BLaER1 (cell line): ENCODE measurements around the gene CA10.

Experiments used
- H3K27ac ChIP-seq: shearing (Covaris generic); formaldehyde crosslinking; 2 replicates; pipeline ENCODE4 v1.8.1; 2022
- H3K27me3 ChIP-seq: shearing (Covaris generic); formaldehyde crosslinking; 2 replicates; pipeline ENCODE4 v1.8.1; 2022
- H3K36me3 ChIP-seq: shearing (Covaris generic); formaldehyde crosslinking; 2 replicates; pipeline ENCODE4 v1.8.1; 2022
- H3K4me1 ChIP-seq: shearing (Covaris generic); formaldehyde crosslinking; 2 replicates; pipeline ENCODE4 v1.8.1; 2022
- H3K4me2 ChIP-seq: shearing (Covaris generic); formaldehyde crosslinking; 2 replicates; pipeline ENCODE4 v1.8.1; 2022
- H3K4me3 ChIP-seq: shearing (Covaris generic); formaldehyde crosslinking; 2 replicates; pipeline ENCODE4 v1.8.1; 2022
- H3K9ac ChIP-seq: shearing (Covaris generic); formaldehyde crosslinking; 2 replicates; pipeline ENCODE4 v1.8.1; 2022
- H3K9me3 ChIP-seq: shearing (Covaris generic); formaldehyde crosslinking; 2 replicates; pipeline ENCODE4 v1.8.1; 2022
- H4K20me1 ChIP-seq: shearing (Covaris generic); formaldehyde crosslinking; 2 replicates; pipeline ENCODE4 v1.8.1; 2022
- Cebpa-rat ChIP-seq: shearing (Covaris generic); IDR thresholded peaks from 2 replicates; pipeline ENCODE4 v1.8.1; 2022

The CA10 gene

GRCh38 chr17:51745993-51746392 lies 412.5 kb downstream of the CA10 start:
- Histone ChIP-seq H3K4me3 (no peak overlapping the region), H3K27me3 (no peaks in the 10 kb centered on the region), H3K4me2 (no peak overlapping the region), H3K9ac (no peak overlapping the region), H3K4me1 (no peaks in the 10 kb centered on the region), H3K9me3 (no peaks in the 10 kb centered on the region), H4K20me1 (no peaks in the 10 kb centered on the region), H3K36me3 (no peaks in the 10 kb centered on the region), H3K27ac (no peak overlapping the region)
- TF ChIP-seq Cebpa-rat, result no peak

GRCh38 chr17:51743477-51743876 lies 415.0 kb downstream of the CA10 start:
- Histone ChIP-seq H3K4me2 (no peak overlapping the region), H3K4me3 (no peak overlapping the region)

DNA sequence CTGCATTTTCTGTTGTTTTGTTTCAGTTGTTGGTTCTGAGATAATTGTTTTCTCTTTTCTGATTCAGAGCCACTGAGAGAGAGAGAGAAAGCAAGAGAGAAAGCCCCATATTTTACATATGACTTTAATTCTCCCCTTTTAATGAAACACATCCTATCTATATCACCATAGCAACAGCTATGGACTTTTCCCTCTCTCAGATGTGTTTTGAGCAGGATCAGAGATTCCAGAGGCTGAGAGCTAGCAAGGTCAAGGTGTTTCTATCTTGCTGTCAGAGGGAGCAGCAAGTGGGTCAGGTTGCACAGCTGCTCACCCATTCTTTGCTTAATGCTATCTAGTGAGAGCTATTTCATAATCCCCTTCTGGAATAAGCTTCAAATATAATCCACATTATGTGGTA lies 415.9 kb downstream of the CA10 start:
- H3K9me3 ChIP-seq, result no peaks in the 10 kb centered on the region
- no peaks in the 10 kb centered on the region for H4K20me1 ChIP-seq
- no peak for TF ChIP-seq Cebpa-rat
- H3K9ac ChIP-seq, result no peak overlapping the region
- H3K4me1 ChIP-seq, result no peaks in the 10 kb centered on the region
- no peak overlapping the region for H3K27ac ChIP-seq
- H3K36me3 ChIP-seq, result no peaks in the 10 kb centered on the region
- no peak overlapping the region for H3K4me3 ChIP-seq
- no peaks in the 10 kb centered on the region for H3K27me3 ChIP-seq
- no peak overlapping the region for H3K4me2 ChIP-seq

More at GRCh38 chr17:51743477-51743876, 415.0 kb downstream of the CA10 start:
- no peaks in the 10 kb centered on the region for H3K27me3 ChIP-seq
- no peaks in the 10 kb centered on the region for H4K20me1 ChIP-seq
- H3K9ac ChIP-seq, result no peak overlapping the region
- H3K9me3 ChIP-seq, result no peaks in the 10 kb centered on the region
- no peak overlapping the region for H3K27ac ChIP-seq
- no peak for TF ChIP-seq Cebpa-rat
- no peaks in the 10 kb centered on the region for H3K4me1 ChIP-seq
- no peaks in the 10 kb centered on the region for H3K36me3 ChIP-seq

DNA sequence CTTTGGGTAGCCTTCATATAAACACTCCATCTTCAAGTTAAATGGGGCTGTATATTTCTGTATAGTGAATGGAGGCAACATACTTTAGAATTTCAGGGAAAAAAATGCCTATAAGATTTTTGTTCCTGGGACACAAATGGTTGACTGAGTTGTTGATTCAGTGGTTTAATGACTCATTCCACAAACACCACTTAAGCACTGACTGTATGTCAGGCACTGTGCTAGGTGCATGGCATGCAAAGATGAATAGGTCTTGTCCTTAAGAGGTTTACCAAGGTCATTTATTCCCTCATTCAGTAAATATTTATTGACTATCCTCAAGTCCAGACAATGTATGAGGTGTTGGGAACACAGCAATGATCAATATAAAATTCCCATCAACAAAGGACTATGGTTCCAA lies 417.1 kb downstream of the CA10 start:
- Histone ChIP-seq H3K27ac (no peak overlapping the region), H3K9me3 (no peaks in the 10 kb centered on the region), H3K36me3 (no peaks in the 10 kb centered on the region), H4K20me1 (no peaks in the 10 kb centered on the region), H3K27me3 (no peaks in the 10 kb centered on the region), H3K9ac (no peak overlapping the region), H3K4me2 (no peak overlapping the region), H3K4me1 (no peaks in the 10 kb centered on the region), H3K4me3 (no peak overlapping the region)
- TF ChIP-seq Cebpa-rat, result no peak

DNA sequence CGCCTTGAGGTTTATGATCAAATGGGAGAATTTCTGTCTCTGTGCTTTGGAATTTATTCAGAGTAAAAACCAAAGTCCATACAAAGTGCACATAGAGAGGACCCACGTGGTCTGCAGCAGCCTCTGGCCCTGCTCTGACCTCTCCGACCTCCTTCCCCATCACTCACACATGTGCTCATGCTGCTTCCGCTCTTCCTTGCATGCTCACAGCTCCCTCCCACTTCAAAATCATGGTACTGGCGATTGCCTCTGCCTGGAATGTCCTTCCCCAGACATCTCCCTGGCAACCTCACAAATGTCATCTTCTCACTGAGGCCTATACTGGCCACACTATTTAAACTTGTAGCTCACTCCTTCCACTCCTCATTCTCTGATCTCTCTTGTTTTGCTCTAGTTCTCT lies 418.0 kb downstream of the CA10 start:
- H3K36me3 ChIP-seq, result no peaks in the 10 kb centered on the region
- no peak overlapping the region for H3K4me3 ChIP-seq
- H4K20me1 ChIP-seq, result no peaks in the 10 kb centered on the region
- no peak overlapping the region for H3K4me2 ChIP-seq
- no peaks in the 10 kb centered on the region for H3K9me3 ChIP-seq
- TF ChIP-seq Cebpa-rat, result no peak
- no peak overlapping the region for H3K27ac ChIP-seq
- H3K9ac ChIP-seq, result no peak overlapping the region
- no peaks in the 10 kb centered on the region for H3K4me1 ChIP-seq
- H3K27me3 ChIP-seq, result no peaks in the 10 kb centered on the region

DNA sequence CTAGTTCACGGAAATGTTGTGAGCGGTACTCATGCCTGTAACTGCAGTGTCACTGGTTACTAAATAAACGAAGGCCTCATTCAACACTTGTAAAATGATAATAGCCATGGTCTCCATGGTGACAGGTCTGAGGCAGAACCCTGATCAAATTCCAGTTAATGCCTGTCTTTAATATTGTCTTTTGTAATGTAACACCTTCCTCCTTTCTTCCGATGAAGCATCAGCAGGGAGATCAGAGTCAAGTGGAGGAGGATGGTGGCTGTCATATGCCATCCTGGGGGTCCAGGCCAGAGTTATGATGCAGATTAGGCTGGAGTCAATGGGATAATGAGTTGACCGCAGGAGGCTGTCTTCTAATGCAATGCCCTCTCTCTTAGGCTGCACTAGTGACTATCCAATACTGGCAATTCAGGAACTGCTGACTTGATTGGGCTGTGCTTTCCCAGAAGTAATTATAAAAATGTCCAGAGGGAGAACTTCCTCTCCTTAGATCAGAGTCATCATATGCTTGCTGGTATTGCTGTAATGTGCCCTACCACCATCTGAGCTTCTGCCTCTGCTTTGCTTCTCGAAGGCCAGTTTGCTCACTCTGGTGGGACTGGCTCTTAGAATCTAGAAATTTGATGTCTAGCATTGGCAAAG lies 419.1 kb downstream of the CA10 start:
- no peak for TF ChIP-seq Cebpa-rat
- Histone ChIP-seq H3K4me3 (no peak overlapping the region), H3K4me1 (no peaks in the 10 kb centered on the region), H3K4me2 (no peak overlapping the region), H3K27me3 (no peaks in the 10 kb centered on the region), H3K27ac (no peak overlapping the region), H4K20me1 (no peaks in the 10 kb centered on the region), H3K36me3 (no peaks in the 10 kb centered on the region), H3K9me3 (no peaks in the 10 kb centered on the region), H3K9ac (no peak overlapping the region)

DNA sequence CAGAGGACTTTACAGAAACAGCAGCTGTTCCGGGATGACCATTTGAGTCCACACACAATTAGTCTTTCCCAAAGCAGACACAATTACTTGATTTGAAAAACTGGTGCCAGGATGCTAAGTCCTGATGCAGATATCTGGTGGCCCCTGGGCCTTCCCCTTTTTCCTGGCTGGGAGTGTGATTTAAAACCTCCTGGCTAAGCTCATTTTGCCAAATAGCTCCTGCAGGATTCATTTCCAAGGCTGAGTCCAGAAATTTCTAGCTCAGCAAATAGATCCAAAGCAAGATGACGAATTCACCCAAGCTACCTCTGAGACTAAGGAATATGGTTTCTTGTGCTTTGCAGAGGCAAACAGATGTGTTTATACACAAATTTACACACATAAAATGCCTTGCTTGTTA lies 422.2 kb downstream of the CA10 start:
- Histone ChIP-seq H3K9ac (no peak overlapping the region), H3K27ac (no peak overlapping the region), H3K9me3 (no peaks in the 10 kb centered on the region), H3K4me3 (no peak overlapping the region), H3K4me2 (no peak overlapping the region), H3K27me3 (no peaks in the 10 kb centered on the region), H4K20me1 (no peaks in the 10 kb centered on the region), H3K36me3 (no peaks in the 10 kb centered on the region), H3K4me1 (no peaks in the 10 kb centered on the region)
- no peak for TF ChIP-seq Cebpa-rat

DNA sequence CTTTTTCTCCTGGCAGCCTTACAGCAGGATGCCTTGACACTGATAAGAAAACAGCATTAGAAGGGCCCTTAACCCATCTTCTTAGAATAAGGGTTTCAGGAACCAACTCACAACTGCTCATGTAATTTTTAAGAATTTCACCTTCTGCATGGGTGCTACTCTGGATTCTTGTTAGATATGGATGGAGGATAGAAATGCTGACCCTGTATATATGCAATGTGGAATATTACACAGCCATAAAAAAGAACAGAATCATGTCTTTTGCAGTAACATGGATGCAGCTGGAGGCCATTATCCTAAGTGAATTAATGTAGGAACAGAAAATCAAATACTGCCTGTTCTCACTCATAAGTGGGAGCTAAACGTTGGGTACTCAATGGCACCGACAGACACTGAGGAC lies 423.5 kb downstream of the CA10 start:
- Histone ChIP-seq H3K4me3 (no peak overlapping the region), H3K36me3 (no peaks in the 10 kb centered on the region), H3K27me3 (no peaks in the 10 kb centered on the region), H3K9me3 (no peaks in the 10 kb centered on the region), H3K4me1 (no peaks in the 10 kb centered on the region), H4K20me1 (no peaks in the 10 kb centered on the region), H3K9ac (no peak overlapping the region), H3K4me2 (no peak overlapping the region), H3K27ac (no peak overlapping the region)
- TF ChIP-seq Cebpa-rat, result no peak

DNA sequence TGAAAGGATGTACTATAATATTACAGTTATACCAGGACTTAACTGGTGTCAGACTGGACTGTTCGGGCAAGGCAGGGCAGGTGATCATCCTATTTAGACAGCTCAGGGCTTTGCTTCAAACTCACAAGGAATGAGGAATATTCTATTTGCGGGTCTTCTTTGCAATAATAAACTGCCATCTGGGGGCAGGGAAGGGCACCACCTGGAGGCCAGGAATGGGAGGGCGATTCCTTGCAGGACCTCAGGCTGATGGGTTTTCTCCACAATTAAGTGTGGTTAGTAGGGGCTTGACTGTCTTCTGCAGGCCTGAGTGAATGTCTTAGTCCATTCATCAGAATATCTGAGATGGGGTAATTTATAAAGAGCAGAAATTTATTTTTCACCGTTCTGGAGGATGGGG lies 424.1 kb downstream of the CA10 start:
- Histone ChIP-seq H3K27ac (no peak overlapping the region), H3K27me3 (no peaks in the 10 kb centered on the region), H4K20me1 (no peaks in the 10 kb centered on the region), H3K4me1 (no peaks in the 10 kb centered on the region), H3K4me2 (no peak overlapping the region), H3K9ac (no peak overlapping the region), H3K36me3 (no peaks in the 10 kb centered on the region), H3K9me3 (no peaks in the 10 kb centered on the region), H3K4me3 (no peak overlapping the region)
- TF ChIP-seq Cebpa-rat, result no peak

GRCh38 chr17:51733166-51733565 lies 425.3 kb downstream of the CA10 start:
- no peak for TF ChIP-seq Cebpa-rat
- Histone ChIP-seq H3K27ac (no peak overlapping the region), H3K36me3 (no peaks in the 10 kb centered on the region), H3K9ac (no peak overlapping the region), H4K20me1 (no peaks in the 10 kb centered on the region), H3K27me3 (no peaks in the 10 kb centered on the region), H3K4me3 (no peak overlapping the region), H3K4me2 (no peak overlapping the region), H3K9me3 (no peaks in the 10 kb centered on the region), H3K4me1 (no peaks in the 10 kb centered on the region)
